ENCODE data around the gene PPL.

PPL gene

GRCh38 chr16:4908854-4909401, 28.0 kb downstream of the PPL start:
- no peak overlapping the region for H3K4me3 ChIP-seq (ENCODE audit: insufficient read length, low read depth)
- peaks cover 10% of the 10 kb centered on the region for H3K4me1 ChIP-seq (ENCODE audit: insufficient read depth, insufficient read length)
- H3K36me3 ChIP-seq (ENCODE audit: insufficient read depth, insufficient read length, low read length), result no peaks in the 10 kb centered on the region
- no peak for DNase-seq (ENCODE audit: low read depth, low spot score)
- no peaks in the 10 kb centered on the region for H3K9me3 ChIP-seq (ENCODE audit: insufficient read depth, low read length)
- no peaks in the 10 kb centered on the region for H3K27me3 ChIP-seq (ENCODE audit: insufficient read depth, insufficient read length)
- H3K9ac ChIP-seq (ENCODE audit: insufficient read length, low read depth), result no peak overlapping the region
- TF ChIP-seq ZNF274 (IDR thresholded peaks at IDR 0.05; ENCODE audit: low read depth, low read length), result no peak
- no peak for TF ChIP-seq SUZ12 (IDR thresholded peaks at IDR 0.05; ENCODE audit: extremely low read depth, insufficient read depth, insufficient read length)
- no peak for TF ChIP-seq YY1 (IDR thresholded peaks at IDR 0.05; ENCODE audit: insufficient read depth, insufficient read length)

- H3K27me3 ChIP-seq (ENCODE audit: insufficient read depth, insufficient read length), result no peaks in the 10 kb centered on the region
- H3K36me3 ChIP-seq (ENCODE audit: insufficient read depth, insufficient read length, low read length), result peaks cover 17% of the 10 kb centered on the region
- TF ChIP-seq ZNF274 (IDR thresholded peaks at IDR 0.05; ENCODE audit: low read depth, low read length) (no peak), SUZ12 (IDR thresholded peaks at IDR 0.05; ENCODE audit: extremely low read depth, insufficient read depth, insufficient read length) (no peak), YY1 (IDR thresholded peaks at IDR 0.05; ENCODE audit: insufficient read depth, insufficient read length) (no peak)
- no peak overlapping the region for H3K4me3 ChIP-seq (ENCODE audit: insufficient read length, low read depth)
- no peak for DNase-seq (ENCODE audit: low read depth, low spot score)
- H3K9me3 ChIP-seq (ENCODE audit: insufficient read depth, low read length), result no peaks in the 10 kb centered on the region
- no peak overlapping the region for H3K9ac ChIP-seq (ENCODE audit: insufficient read length, low read depth)
- H3K4me1 ChIP-seq (ENCODE audit: insufficient read depth, insufficient read length), result peaks cover 6% of the 10 kb centered on the region
Observed at GRCh38 chr16:4904942-4905615, 31.9 kb downstream of the PPL start.

- Histone ChIP-seq H3K4me3 (ENCODE audit: insufficient read length, low read depth) (no peak overlapping the region), H3K9me3 (ENCODE audit: insufficient read depth, low read length) (no peaks in the 10 kb centered on the region), H3K9ac (ENCODE audit: insufficient read length, low read depth) (no peak overlapping the region), H3K36me3 (ENCODE audit: insufficient read depth, insufficient read length, low read length) (peaks cover 20% of the 10 kb centered on the region), H3K27me3 (ENCODE audit: insufficient read depth, insufficient read length) (no peaks in the 10 kb centered on the region), H3K4me1 (ENCODE audit: insufficient read depth, insufficient read length) (peaks cover 3% of the 10 kb centered on the region)
- DNase-seq (ENCODE audit: low read depth, low spot score), result no peak
- TF ChIP-seq SUZ12 (IDR thresholded peaks at IDR 0.05; ENCODE audit: extremely low read depth, insufficient read depth, insufficient read length), result no peak
Observed at GRCh38 chr16:4904108-4904941, 32.6 kb downstream of the PPL start.

GRCh38 chr16:4902038-4902437, 34.9 kb downstream of the PPL start:
- Histone ChIP-seq H3K27me3 (ENCODE audit: insufficient read depth, insufficient read length) (no peaks in the 10 kb centered on the region), H3K4me1 (ENCODE audit: insufficient read depth, insufficient read length) (no peaks in the 10 kb centered on the region), H3K9ac (ENCODE audit: insufficient read length, low read depth) (no peak overlapping the region), H3K9me3 (ENCODE audit: insufficient read depth, low read length) (0 out of 2 replicates have a peak, but pooled peaks cover 5% of the 10 kb centered on the region), H3K36me3 (ENCODE audit: insufficient read depth, insufficient read length, low read length) (peaks cover 38% of the 10 kb centered on the region), H3K4me3 (ENCODE audit: insufficient read length, low read depth) (no peak overlapping the region)
- DNase-seq (ENCODE audit: low read depth, low spot score), result no peak
- no peak for TF ChIP-seq YY1 (IDR thresholded peaks at IDR 0.05; ENCODE audit: insufficient read depth, insufficient read length)
- no peak for TF ChIP-seq ZNF274 (IDR thresholded peaks at IDR 0.05; ENCODE audit: low read depth, low read length)
- no peak for TF ChIP-seq SUZ12 (IDR thresholded peaks at IDR 0.05; ENCODE audit: extremely low read depth, insufficient read depth, insufficient read length)

GRCh38 chr16:4900750-4901149, 36.2 kb downstream of the PPL start:
- Histone ChIP-seq H3K4me3 (ENCODE audit: insufficient read length, low read depth) (no peak overlapping the region), H3K4me1 (ENCODE audit: insufficient read depth, insufficient read length) (no peaks in the 10 kb centered on the region), H3K27me3 (ENCODE audit: insufficient read depth, insufficient read length) (no peaks in the 10 kb centered on the region), H3K36me3 (ENCODE audit: insufficient read depth, insufficient read length, low read length) (peaks cover 38% of the 10 kb centered on the region), H3K9ac (ENCODE audit: insufficient read length, low read depth) (no peak overlapping the region), H3K9me3 (ENCODE audit: insufficient read depth, low read length) (0 out of 2 replicates have a peak, but pooled peaks cover 5% of the 10 kb centered on the region)
- no peak for TF ChIP-seq ZNF274 (IDR thresholded peaks at IDR 0.05; ENCODE audit: low read depth, low read length)
- TF ChIP-seq SUZ12 (IDR thresholded peaks at IDR 0.05; ENCODE audit: extremely low read depth, insufficient read depth, insufficient read length), result no peak
- TF ChIP-seq YY1 (IDR thresholded peaks at IDR 0.05; ENCODE audit: insufficient read depth, insufficient read length), result no peak
- no peak for DNase-seq (ENCODE audit: low read depth, low spot score)

- TF ChIP-seq YY1 (IDR thresholded peaks at IDR 0.05; ENCODE audit: insufficient read depth, insufficient read length) (no peak), SUZ12 (IDR thresholded peaks at IDR 0.05; ENCODE audit: extremely low read depth, insufficient read depth, insufficient read length) (no peak), ZNF274 (IDR thresholded peaks at IDR 0.05; ENCODE audit: low read depth, low read length) (no peak)
Observed at GRCh38 chr16:4900036-4900435, 36.9 kb downstream of the PPL start.

GRCh38 chr16:4899474-4899846, 37.5 kb downstream of the PPL start:
- peaks cover 51% of the 10 kb centered on the region for H3K36me3 ChIP-seq (ENCODE audit: insufficient read depth, insufficient read length, low read length)
- H3K9me3 ChIP-seq (ENCODE audit: insufficient read depth, low read length), result 0 out of 2 replicates have a peak, but pooled peaks cover 5% of the 10 kb centered on the region
- H3K9ac ChIP-seq (ENCODE audit: insufficient read length, low read depth), result no peak overlapping the region
- DNase-seq (ENCODE audit: low read depth, low spot score), result no peak
- TF ChIP-seq YY1 (IDR thresholded peaks at IDR 0.05; ENCODE audit: insufficient read depth, insufficient read length), result no peak
- peaks cover 6% of the 10 kb centered on the region for H3K4me1 ChIP-seq (ENCODE audit: insufficient read depth, insufficient read length)
- no peaks in the 10 kb centered on the region for H3K27me3 ChIP-seq (ENCODE audit: insufficient read depth, insufficient read length)
- H3K4me3 ChIP-seq (ENCODE audit: insufficient read length, low read depth), result no peak overlapping the region

More at GRCh38 chr16:4900036-4900435, 36.9 kb downstream of the PPL start:
- Histone ChIP-seq H3K4me3 (ENCODE audit: insufficient read length, low read depth) (no peak overlapping the region), H3K4me1 (ENCODE audit: insufficient read depth, insufficient read length) (no peaks in the 10 kb centered on the region), H3K27me3 (ENCODE audit: insufficient read depth, insufficient read length) (no peaks in the 10 kb centered on the region), H3K9me3 (ENCODE audit: insufficient read depth, low read length) (0 out of 2 replicates have a peak, but pooled peaks cover 5% of the 10 kb centered on the region), H3K36me3 (ENCODE audit: insufficient read depth, insufficient read length, low read length) (peaks cover 46% of the 10 kb centered on the region), H3K9ac (ENCODE audit: insufficient read length, low read depth) (no peak overlapping the region)
- DNase-seq (ENCODE audit: low read depth, low spot score), result no peak
